HG02852 (cell line): ENCODE data around the gene C2CD4C.
"Not testable (repeated sequence)": the region's sequence is repeated elsewhere in the genome, so short reads cannot be mapped to it uniquely, and the experiment has no call there.

Experiments used
- ATAC-seq: cut with Tn5 transposase; IDR thresholded peaks from one replicate; pipeline ENCODE4 v1.9.1; 2021; ENCODE audit warnings: mild to moderate bottlenecking, moderate library complexity; ENCODE audit not compliant: unreplicated experiment

Gene C2CD4C

DNA sequence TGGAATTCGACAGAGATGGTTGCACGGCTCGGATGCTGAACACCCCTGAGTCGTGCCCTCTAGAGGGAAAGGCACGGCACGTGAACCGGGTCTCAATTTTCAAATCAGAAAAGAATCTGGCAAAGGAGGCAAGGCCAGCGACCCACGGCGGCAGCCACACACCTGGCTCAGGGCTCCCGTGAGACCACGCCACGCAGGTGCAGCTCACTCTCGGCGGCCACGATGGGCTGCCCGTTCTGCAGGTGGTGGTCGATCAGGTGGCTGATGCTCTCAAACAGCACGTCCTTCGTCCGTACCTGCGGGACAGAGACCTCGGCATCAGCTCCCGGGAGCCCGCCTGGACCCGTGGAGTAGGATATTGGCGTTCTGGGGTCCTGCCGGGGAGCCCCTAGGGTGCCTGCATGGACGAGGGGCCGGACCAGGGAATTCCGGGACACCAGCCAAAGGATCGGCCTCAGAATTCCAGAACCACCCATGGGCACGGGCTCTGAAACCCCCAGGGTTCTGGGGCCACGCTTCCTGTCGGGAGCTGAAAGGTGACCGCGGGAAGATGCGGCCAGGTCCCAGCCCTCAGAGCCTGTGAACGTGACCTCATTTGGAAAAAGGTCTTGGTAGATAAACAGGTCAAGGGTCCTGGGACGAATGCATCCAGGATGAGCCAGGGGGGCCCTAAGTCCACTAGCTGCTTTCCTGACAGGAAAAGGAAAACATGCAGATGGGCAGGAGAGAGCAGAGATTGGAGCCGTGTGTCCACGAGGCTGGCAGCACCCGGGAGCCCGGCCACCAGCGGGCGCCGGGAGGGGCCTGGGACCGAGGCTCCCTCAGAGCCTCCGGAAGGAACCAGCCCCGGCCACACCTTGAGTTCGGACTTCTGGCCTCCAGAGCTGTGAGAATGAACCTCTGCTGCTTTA lies 10.1 kb upstream of the C2CD4C start:
- ATAC-seq, result no peak

DNA sequence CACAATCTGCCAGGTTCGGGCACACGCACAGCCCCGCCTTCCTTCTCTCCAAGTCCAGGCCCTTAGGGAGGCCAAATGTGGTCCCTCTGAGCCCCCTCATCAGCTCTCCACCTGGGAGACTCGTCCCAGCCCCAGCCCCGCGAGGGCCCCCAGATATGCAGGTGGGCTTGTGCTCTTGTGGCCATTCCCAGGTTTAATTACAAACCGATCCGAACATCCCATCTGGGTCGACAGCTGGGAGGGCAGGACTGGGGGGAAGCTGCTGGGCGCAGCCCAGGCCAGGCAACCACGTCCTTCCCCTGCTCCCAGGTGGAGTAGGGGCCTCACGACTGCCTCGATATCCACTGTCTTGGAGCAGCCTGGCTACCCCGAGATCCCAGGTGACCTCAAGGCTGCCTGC lies 7.5 kb upstream of the C2CD4C start:
- ATAC-seq, result no peak

DNA sequence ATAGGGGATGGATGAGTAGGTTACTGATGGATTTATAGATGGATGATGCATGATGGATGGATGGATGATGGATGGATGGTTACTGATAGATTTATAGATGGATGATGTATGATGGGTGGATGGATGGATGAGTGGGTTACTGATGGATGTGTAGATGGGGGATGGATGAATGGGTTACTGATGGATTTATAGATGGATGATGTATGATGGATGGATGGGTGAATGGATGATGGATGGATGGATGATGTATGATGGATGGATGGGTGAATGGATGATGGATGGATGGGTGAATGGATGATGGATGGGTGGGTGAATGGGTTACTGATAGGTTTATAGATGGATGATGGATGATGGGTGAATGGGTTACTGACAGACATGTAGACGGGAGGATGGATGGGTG lies 6.3 kb upstream of the C2CD4C start:
- ATAC-seq, result no peak

DNA sequence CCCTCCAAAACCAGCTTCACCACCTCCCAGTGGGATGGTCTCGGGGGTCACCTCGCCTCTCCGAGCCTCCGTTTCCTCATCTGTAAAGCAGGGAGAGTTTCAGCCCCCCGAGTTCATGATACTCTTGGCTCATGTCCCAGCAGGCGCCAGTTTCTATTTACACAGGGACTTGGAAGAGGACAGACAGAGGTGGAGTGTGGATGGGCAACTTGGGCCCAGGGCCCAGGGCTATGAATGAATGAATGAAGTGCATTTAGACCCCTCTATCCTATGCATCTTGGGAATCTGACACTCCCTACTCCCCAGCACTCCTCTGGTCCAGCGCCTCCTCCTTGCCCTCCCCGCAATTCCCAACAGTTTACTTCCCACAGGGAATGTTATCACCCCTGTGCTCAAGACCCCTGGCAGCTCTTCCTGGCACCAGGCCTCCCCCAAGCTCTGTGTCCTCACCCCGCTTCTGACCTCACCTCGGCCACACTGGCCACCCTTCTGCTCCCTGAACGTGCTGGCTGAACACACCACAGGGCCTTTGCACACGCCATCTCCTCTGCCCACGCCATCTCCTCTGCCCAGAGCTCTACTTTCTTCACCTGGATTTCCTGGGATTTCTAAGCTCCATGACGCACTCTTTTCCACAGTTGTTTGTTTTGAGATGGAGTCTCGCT lies 4.9 kb upstream of the C2CD4C start:
- no peak for ATAC-seq

DNA sequence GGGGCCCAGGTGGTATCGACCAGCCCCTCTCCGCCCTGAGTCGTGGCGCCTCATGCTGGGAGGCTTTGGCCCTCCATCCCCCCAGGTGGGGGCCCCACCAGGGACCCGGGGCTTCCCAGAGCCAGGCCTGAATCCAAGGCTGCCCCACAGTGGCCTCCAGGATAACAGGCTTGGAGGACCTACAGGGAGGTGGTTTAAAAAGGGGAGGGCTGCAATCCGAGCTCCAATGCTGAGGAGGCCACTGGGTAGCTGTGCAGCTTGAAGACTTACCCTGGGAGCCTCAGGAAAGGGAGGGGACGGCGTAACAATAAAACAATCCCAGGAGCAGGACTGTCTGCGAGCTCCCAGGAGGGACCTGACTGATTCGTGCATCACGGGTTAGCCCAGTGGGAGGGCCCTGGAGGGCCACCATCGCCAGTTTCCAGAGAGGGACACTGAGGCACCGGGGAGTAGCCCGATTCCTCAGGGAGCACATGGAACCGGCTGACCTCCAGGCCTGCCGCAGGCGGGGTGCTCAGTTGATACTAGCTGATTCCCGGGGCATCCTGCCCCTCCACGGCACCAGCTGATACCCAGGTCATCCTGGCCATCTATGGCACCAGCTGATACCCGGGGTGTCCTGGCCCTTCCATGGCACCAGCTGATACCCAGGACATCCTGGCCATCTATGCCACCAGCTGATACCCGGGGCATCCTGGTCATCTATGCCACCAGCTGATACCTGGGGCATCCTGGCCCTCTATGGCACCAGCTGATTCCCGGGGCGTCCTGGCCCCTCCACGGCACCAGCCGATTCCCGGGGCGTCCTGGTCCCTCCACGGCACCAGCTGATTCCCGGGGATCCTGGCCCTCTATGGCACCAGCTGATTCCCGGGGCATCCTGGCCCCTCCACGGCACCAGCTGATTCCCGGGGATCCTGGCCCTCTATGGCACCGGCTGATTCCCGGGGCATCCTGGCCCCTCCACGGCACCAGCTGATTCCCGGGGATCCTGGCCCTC lies 3.7 kb upstream of the C2CD4C start:
- no peak for ATAC-seq

DNA sequence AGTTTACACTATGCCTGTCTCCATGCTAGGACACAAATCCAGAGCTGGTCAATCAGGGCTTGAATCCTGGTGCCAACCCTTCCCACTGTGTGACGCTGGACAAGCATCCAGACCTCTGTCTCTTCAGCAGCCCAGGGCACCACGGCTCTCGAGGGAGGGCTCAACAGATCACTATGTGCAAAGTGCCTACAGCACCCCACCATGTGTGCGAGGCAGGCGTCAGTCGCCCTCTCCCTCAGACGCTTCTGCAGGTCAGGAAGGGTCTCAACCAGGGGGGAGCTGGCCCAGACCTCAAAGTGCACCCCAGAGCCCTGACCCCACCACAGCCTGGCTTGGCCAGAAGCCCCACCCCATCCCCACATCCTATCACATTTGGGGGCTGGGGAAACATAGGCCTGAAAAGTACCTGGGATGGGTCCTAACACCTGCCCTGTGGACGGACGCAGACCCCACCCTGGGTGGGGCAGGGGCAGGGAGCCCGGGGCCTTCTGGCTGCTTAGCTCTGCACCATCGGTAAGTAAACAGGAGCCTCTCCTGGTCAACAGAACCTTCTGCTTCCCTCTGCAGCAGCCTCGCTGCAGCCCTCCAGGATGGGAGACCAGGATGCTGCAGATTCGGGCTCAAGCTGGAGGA lies 2.9 kb upstream of the C2CD4C start:
- ATAC-seq, result no peak

DNA sequence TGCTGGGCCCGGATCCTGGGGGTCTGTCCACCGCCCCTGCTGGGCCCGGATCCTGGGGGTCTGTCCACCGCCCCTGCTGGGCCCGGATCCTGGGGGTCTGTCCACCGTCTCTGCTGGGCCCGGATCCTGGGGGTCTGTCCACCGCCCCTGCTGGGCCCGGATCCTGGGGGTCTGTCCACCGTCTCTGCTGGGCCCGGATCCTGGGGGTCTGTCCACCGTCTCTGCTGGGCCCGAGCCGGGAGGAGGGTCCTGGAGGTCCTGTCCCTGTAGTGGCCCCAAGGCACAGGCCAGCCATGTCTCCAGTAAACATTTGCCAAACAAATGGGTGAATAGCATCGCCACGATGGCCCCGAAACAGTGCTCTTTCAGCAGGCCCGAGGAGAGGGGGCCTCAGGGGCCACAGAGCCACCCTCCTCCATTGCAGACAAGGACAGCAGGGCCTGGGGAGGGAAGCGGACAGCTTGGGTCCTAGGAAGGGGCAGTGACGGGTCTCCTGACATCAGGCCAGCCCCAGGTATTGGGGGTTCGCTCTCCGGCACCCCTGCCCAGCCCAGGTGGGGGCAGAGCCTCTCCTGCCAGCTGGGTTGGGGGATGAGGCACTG lies 2.3 kb upstream of the C2CD4C start:
- ATAC-seq, result not testable (repeated sequence)

DNA sequence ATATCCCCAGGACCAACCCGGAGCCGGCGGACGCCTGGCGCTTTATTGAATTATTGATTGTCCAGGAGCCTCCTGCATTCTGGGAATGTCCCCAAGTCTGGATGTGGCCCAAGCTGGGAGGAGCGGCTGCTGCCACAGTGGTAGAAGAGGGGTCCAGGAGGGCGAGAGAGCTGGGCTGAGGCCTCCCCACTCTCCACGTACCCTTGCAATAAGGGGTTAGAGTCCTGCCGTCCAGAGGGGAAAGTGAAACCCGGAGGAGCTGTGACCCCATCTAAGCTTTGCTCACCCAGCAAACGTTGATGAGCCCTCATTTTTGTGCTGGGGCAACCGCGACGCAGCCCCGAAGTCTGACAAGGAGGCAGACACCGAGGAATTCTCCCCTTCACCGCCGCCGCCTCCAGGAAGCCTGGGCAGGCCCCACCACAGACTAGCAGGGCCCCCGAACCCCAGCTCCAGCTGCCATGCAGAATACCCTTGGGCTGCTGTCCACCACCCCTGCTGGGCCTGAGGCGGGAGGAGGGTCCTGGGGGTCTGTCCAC lies 1.4 kb upstream of the C2CD4C start:
- ATAC-seq, result no peak

DNA sequence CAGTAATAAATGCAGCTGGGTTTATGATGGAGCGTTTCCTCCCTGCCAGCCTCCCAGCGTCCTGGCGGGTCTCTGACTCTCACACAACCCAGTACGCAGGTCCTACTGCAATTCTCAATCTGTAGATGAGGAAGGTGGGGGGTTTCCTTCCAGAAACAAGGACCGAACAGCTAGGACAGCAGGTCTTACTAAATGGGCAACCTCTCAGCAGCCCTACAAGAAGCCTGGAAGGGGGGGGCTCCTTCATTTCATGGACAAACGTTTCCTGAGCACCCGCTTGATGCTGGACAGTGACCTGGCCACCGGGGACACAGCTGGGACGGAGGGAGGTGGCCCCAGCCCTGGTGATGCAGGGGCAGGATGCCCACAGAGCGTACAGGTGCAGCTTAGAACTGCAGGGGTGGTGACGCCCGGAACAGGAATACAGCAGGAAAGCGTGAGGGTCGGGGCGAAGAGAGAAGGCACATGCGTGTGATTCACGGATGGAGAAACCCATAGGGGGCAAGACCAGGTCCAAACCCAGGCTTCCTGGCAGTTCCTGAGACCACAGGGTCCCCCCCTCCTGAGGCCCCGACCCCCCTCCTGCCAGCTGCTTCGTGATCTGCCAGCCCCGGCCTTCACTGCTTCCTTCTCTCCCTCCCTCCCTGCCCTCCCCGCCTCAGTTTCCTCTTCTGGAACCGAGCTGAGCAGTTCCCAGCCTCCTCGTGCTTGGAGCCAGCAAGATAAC lies 732 bp upstream of the C2CD4C start:
- no peak for ATAC-seq

DNA sequence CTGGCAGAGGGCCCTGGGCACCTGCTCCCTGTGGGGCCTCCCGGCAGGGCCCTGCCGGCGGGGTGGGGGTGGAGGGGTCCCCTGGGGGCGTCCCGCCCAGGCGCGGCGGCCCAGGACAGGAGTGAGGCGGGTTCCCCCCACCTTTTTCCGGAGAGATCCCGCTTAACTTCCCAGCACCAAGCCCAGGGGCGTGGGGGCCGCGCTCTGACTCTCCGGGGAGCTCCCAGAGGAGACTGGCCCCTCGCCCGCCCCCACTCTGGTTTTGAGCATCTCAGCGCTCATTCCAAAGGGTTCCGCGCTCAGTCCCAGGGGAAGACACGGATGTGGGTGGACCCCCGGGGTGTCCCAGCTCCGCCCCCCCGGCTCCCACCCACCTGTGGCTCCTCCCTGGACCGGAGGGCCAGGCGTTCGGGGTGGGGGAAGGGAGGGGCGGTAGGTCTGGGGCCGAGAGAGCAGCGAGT lies 476 bp downstream of the C2CD4C start:
- no peak for ATAC-seq

DNA sequence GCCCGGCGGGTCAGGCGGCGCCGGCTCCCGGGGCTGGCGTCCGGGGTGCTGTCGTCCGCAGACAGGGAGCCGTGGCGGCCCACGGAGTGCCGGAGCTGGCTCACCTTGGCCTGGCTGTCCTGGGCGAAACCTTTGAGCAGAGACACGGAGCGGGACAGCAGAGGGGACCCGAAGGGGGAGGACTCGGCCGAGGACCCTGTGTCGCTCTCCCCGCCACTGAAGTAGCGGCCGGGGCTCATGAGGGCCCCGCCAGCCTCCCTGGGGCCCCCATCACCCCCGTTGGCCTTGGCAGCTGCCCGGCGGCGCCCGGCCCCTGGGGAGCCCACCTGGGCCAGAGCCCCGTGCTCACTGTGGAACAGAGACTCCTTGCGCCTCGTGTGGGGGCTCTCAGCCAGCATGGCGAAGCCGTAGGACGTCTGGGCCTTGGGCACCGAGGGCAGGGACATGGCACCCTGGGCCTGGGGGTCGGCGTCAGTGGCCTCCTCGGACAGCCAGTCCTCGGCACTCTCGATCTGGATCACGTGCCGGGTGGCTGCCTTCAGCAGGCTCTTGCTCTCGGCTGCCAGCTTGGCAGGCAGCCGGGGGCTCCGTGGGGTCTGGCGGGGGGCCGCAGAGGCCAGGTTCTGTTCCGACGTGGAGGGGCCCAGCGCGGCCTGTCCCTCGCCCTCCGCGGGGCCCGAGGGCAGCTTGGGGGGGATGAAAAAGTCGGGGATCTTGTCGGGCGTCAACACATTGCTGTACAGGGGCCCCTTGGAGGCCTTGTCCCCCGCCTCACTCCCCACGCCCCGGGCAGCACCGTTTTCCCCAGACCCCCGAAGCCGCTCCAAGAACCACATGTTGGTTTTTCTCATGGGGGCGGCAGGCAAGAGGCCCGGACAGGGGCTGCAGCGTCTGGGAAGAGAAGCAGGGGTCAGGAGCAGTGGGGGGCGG lies 1.2 kb downstream of the C2CD4C start:
- no peak for ATAC-seq

DNA sequence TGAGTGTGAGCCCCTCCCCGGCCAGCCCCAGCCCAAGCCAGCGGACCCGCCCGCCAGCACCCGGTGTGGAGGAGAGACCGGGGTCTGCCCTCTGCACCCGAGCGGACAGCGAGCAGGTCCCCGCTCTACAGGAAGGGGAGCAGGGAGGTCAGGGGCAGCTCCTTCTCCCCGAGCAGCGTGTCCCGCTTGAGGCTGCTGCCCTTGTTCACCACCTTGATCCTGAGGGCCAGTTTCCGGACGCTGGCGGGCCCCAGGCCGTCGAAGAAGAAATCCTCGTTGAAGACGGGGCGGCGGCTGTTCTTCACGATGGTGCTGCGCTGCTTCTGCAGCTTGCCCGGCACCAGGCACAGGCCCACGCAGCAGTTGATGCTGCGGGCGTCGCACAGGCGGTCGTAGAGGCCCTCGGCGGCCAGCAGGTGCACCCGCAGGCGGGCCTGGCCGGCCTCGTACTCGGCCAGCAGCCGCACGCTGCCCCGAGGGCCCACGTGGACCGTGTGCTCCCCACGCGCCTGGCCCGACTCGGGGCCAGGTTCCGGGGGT lies 1.9 kb downstream of the C2CD4C start:
- ATAC-seq, result no peak

DNA sequence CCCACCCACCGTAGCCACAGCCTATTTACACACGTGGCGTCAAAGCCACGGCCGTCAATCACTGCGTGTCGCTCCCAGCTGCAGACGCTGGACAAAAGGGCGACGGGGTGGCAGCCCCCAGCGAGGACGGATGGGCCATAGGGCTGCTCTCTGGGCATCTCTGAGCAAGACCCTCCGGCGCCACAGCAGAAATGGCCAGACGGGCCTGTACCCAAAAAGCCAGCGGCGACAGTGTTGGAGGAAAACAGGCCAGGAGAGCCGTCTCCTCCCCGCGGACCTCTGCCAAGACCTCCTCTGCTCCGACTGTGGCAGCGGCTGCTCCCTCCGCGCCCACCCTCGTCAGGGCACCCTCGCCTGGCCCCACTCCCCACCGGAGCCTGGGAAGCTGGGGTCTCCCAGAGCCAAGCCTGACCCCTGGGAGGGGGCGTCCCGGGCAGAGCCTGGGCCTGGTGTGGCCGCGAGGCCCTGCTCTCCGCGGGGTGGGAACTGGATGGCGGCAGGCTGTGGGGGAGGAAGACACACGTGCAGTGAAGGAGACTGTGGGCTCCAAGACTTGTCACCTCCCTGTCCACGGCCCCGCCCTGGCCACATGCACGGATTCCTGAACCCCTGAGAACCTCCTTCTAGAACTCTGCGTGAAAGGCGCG lies 2.7 kb downstream of the C2CD4C start:
- ATAC-seq, result no peak

DNA sequence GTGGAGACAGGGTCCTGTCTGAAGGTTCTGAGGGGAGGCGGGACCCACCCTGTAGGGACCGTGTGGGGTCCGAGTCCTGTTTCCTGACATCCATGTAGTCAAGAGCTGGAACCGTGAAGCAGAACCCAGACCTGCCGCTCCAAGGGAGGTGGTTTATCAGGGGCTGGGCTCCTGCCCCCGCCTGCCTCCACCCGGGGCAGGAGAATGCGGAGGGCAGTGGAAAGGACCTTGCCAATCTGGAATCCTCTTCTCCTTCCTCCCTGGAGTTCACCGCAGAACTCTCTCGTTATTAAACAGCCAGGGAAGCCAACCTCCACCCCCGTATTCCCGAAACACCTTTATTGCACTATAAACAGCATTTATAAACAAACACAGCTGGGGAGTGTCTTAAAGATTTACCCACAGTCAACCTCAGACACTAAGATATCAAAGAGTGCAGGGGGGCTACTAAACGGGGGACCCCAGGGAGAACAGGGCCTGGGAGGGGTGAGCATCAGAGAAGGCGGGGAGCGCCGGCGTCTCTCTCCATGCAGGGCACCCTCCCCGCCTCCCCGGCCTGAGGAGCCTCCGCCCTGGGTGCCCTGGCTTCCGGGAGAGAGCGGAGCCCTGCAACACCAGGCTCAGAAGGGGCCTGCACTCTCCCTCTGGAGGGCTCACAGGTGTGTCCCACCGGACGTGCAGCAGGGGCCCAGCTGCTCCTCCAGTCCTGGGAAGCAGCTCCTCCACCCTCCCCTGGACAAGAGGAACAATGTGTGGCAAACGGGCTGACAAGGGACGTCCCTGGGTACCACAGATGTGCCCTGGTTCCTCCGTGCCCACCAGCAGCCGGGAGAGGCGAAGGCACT lies 3.6 kb downstream of the C2CD4C start:
- ATAC-seq, result no peak

DNA sequence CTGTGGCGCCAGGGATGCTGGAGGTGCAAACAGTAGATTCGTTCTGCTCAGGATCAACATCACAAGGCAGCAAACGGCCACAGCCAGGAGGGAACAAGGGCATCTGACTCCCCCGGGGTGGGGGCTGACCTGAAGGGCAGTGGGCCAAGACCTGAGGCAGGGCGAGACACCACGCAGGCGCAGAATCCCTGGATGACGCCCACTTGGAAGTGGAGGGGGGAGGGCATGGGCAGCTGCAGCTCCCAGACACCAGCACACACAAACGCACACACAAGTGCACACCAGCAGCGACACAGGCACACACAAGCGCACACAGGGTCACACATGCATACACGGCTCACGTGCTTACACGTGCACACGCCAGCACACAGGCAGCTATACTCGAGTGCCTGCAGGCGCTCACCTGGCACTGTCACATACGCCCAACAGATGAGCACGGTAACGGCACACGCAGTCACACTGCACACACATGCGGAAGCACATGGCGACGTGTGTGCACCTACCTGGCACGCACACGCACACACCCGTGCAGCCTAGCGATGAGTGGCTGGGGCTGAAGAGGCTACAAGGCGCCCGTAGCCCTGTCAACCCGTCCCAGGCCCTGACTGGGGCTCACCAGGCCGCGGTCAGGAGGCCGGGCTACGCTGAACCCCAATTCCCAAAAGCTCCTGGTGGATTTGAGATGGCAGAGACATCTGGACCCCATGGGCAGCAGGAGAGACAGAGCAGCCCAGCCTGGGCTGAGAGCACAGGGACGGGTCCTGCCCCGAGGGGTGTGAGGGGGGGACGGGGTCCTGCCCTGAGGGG lies 5.5 kb downstream of the C2CD4C start:
- ATAC-seq, result no peak

DNA sequence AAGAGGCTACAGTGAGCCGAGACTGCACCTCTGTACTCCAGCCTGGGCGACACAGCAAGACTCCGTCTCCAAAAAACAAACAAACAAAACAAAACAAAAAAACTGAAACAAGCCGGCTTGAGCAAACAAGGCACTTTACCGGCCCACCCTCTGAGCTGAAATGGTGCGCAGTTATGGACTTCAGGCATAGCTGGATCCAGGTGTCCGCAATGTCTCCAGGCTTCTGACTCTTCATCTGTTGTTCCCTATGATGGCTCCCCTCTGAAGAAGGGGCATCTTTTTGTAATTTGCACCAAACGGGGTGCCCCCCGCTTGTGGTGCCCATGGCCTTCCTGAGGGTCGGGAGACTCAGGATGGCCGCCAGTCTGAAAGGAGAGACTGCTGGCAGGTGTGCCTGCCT lies 6.2 kb downstream of the C2CD4C start:
- no peak for ATAC-seq
